HEK293 (cell line): ENCODE data around the gene CSMD2.

Source experiments
- CTCF ChIP-seq: fragments of 450-650 bp; formaldehyde crosslinking; IDR thresholded peaks from 2 replicates; pipeline ENCODE4 v1.5.1; 2016; ENCODE audit warnings: missing biosample characterization, missing genetic modification characterization
- ZBTB20 ChIP-seq: fragments of 450-650 bp; formaldehyde crosslinking; IDR thresholded peaks from 2 replicates; pipeline ENCODE4 v1.5.1; 2016; ENCODE audit warnings: missing biosample characterization, missing genetic modification characterization
- ZSCAN30 ChIP-seq: fragments of 450-650 bp; IDR thresholded peaks from 2 replicates; pipeline ENCODE4 v1.5.1; 2018; ENCODE audit warnings: missing biosample characterization, mild to moderate bottlenecking, missing genetic modification characterization, moderate library complexity

DNA sequence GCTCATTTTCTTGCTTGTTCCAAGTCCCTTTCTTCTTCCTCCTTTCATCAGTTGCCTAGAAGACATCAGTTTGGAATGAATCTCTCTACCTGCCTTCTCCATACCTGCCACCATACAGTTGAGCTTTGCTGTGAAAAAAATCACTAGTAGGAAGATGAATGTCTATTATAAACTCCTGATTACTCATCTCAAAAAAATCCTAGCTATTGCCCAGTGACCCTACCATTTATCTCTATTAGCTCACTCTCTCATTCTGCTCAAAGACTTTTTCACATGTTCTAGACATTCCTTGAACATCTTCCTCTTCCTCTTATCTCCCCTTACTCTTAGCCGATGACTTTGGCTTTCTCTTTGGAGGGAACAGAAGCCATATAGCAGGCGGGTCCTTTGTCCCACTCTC, 350.9 kb downstream of the CSMD2 start:
- TF ChIP-seq CTCF (tag by site-specific recombination) = no peak
- no peak for TF ChIP-seq ZSCAN30 (tag by site-specific recombination)
- no peak for TF ChIP-seq ZBTB20 (tag by site-specific recombination)
